ENCODE measurements around the gene KATNB1. TPM values are rescaled to one million over a fixed set of nuclear protein-coding genes. Genes with fewer than 3 reads are reported as not detected.
"Not testable (repeated sequence)": the region's sequence is repeated elsewhere in the genome, so short reads cannot be mapped to it uniquely, and the experiment has no call there.

KATNB1 gene
- total RNA-seq, 1 donor from 2014 or later = 24.9 TPM

DNA sequence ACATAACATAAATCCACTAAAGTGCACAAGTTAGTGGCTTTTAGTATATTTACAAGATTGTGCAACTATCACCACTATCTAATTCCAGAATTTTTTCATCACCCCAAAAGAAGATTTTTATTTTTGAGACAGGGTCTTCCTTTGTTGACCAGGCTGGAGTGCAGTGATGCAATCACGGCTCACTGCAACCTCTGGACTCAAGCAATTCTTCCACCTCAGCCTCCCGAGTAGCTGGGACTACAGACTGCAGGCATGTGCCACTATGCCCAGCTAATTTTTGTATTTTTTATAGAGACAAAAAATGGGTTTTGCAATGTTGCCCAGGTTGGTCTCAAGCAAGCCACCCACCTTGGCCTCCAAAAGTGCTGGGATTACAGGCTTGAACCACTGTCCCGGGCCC lies 25.9 kb upstream of the KATNB1 start:
- DNase-seq (ENCODE audit: low spot score in 2 of 2, unreplicated experiment in 2 of 2) = no peak
- Mint-ChIP-seq H3K4me3 (no peak overlapping the region), H3K27ac (no peak overlapping the region)

GRCh38 chr16:57711346-57711745 lies 24.2 kb upstream of the KATNB1 start:
- Mint-ChIP-seq H3K36me3 (no peaks in the 10 kb centered on the region), H3K4me1 (no peaks in the 10 kb centered on the region), H3K27me3 (ENCODE audit: low read depth) (peaks cover 15% of the 10 kb centered on the region), H3K4me3 (no peak overlapping the region), H3K27ac (no peak overlapping the region), H3K9me3 (no peaks in the 10 kb centered on the region)
- TF ChIP-seq, protein P1, sequence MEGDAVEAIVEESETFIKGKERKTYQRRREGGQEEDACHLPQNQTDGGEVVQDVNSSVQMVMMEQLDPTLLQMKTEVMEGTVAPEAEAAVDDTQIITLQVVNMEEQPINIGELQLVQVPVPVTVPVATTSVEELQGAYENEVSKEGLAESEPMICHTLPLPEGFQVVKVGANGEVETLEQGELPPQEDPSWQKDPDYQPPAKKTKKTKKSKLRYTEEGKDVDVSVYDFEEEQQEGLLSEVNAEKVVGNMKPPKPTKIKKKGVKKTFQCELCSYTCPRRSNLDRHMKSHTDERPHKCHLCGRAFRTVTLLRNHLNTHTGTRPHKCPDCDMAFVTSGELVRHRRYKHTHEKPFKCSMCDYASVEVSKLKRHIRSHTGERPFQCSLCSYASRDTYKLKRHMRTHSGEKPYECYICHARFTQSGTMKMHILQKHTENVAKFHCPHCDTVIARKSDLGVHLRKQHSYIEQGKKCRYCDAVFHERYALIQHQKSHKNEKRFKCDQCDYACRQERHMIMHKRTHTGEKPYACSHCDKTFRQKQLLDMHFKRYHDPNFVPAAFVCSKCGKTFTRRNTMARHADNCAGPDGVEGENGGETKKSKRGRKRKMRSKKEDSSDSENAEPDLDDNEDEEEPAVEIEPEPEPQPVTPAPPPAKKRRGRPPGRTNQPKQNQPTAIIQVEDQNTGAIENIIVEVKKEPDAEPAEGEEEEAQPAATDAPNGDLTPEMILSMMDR (IDR thresholded peaks at IDR 0.05; ENCODE audit: unreplicated experiment) = no peak
- no peak for DNase-seq (ENCODE audit: low spot score in 2 of 2, unreplicated experiment in 2 of 2)

More for the DNA sequence above, 25.9 kb upstream of the KATNB1 start:
- peaks cover 7% of the 10 kb centered on the region for H3K27me3 Mint-ChIP-seq (ENCODE audit: low read depth)
- TF ChIP-seq, protein P1 (IDR thresholded peaks at IDR 0.05; ENCODE audit: unreplicated experiment) = no peak
- no peaks in the 10 kb centered on the region for H3K4me1 Mint-ChIP-seq
- no peaks in the 10 kb centered on the region for H3K9me3 Mint-ChIP-seq
- no peaks in the 10 kb centered on the region for H3K36me3 Mint-ChIP-seq

DNA sequence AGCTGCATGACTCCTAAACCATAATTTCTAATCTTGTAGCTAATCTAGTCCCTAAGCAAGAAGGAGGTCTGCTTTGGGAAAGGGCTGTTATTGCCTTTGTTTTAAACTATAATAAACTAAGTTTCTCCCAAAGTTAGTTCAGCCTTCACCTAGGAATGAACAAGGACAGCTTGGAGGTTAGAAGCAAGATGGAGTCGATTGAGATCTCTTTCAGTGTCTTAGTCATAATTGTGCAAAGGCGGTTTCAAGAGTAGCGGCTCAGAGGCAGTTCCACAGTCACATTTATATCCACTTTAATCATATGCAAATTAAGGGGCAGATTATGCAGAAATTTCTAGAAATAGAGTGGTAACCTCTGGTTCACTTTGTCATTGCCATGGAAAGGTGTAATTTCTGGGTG lies 23.6 kb upstream of the KATNB1 start:
- Mint-ChIP-seq H3K27me3 (ENCODE audit: low read depth) (peaks cover 18% of the 10 kb centered on the region), H3K27ac (no peak overlapping the region), H3K4me3 (no peak overlapping the region), H3K36me3 (no peaks in the 10 kb centered on the region), H3K4me1 (no peaks in the 10 kb centered on the region), H3K9me3 (no peaks in the 10 kb centered on the region)
- TF ChIP-seq, protein P1 (IDR thresholded peaks at IDR 0.05; ENCODE audit: unreplicated experiment) = no peak
- no peak for DNase-seq (ENCODE audit: low spot score in 2 of 2, unreplicated experiment in 2 of 2)

GRCh38 chr16:57712569-57712968 lies 23.0 kb upstream of the KATNB1 start:
- not testable (repeated sequence) for H3K4me3 Mint-ChIP-seq; H3K36me3 Mint-ChIP-seq; H3K27ac Mint-ChIP-seq; H3K4me1 Mint-ChIP-seq; H3K9me3 Mint-ChIP-seq; DNase-seq (ENCODE audit: low spot score in 2 of 2, unreplicated experiment in 2 of 2)
- H3K27me3 Mint-ChIP-seq (ENCODE audit: low read depth) = peaks cover 18% of the 10 kb centered on the region

- TF ChIP-seq, protein P1 (IDR thresholded peaks at IDR 0.05; ENCODE audit: unreplicated experiment) = no peak
- DNase-seq (ENCODE audit: low spot score in 2 of 2, unreplicated experiment in 2 of 2) = no peak
- Mint-ChIP-seq H3K4me1 (no peaks in the 10 kb centered on the region), H3K27me3 (ENCODE audit: low read depth) (peaks cover 18% of the 10 kb centered on the region), H3K9me3 (no peaks in the 10 kb centered on the region), H3K27ac (no peak overlapping the region), H3K4me3 (no peak overlapping the region), H3K36me3 (no peaks in the 10 kb centered on the region)
Observed at GRCh38 chr16:57713596-57713995, 22.0 kb upstream of the KATNB1 start.

DNA sequence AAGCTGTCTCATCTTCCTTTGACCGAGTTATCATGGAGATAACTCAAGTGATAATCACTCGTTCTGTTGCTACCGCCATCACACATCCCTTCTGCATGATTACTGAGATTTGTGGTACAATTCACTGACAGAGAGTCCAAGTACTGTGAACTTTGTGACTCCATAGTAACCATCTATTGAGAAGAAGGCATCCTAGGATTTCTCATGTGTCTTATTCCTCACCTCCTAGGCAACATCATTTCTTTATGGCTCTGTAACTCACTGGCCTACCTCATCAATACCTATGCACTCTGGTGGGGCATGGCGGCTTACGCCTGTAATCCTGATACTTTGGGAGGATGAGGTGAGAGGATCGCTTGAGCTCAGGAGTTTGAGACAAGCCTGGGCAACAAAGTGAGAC lies 21.5 kb upstream of the KATNB1 start:
- H3K4me1 Mint-ChIP-seq = no peaks in the 10 kb centered on the region
- H3K36me3 Mint-ChIP-seq = no peaks in the 10 kb centered on the region
- peaks cover 18% of the 10 kb centered on the region for H3K27me3 Mint-ChIP-seq (ENCODE audit: low read depth)
- no peaks in the 10 kb centered on the region for H3K9me3 Mint-ChIP-seq
- no peak overlapping the region for H3K4me3 Mint-ChIP-seq
- DNase-seq (ENCODE audit: low spot score in 2 of 2, unreplicated experiment in 2 of 2) = no peak
- TF ChIP-seq, protein P1 (IDR thresholded peaks at IDR 0.05; ENCODE audit: unreplicated experiment) = no peak
- no peak overlapping the region for H3K27ac Mint-ChIP-seq

All from mesothelial cell of epicardium (in vitro differentiated cells).